ENCODE results near the gene ZYG11B. TPM values are rescaled to one million over a fixed set of nuclear protein-coding genes. Genes with fewer than 3 reads are reported as not detected.
A peak's percentile ranks its signal among the peaks of the same experiment; 100 is the strongest.
"Not testable (repeated sequence)": the region's sequence is repeated elsewhere in the genome, so short reads cannot be mapped to it uniquely, and the experiment has no call there.

Gene ZYG11B
- polyA plus RNA-seq, 1 experiment = 26.1 TPM

DNA sequence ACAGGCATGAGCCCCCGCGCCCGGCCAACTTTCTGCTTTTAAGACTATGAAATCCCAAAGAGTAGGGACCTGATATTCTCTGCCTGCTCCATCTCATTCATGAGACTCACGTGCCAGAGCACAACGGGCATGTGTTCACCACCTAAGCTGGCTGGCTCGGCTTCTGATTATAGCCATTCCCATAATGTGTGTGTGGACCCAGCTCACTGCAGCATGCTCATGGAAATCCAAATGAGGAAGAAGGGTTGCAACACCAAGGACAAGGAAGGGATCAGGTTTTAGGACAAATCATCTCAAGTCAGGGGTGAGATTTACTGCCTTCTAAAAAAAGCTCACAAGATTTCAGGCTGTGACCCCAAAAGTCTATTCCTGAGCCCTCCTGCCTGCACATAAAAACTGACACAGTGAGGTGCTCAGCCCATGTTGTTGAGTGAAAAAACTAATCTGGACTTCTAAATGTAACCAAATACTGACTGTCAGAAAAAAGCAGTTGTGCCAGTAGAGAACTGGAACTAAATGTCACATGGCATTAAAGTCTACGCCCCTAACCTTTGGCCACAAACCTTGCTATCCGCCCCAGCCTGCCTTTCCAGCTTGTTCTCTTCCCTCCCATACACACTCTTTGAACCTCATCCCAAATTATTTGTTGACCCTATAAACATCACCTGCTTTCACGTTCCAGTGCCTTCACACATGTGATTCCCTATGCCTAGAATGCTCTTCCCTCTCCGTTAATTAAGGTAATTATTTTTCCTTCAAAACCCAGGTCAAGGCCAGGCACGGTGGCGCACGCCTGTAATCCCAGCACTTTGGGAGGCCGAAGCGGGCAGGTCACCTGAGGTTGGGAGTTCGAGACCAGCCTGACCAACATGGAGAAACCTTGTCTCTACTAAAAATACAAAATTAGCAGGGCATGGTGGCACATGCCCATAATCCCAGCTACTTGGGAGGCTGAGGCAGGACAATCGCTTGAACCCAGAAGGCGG is 19.0 kb upstream of the ZYG11B start:
- POLR2A ChIA-PET = no interaction called here
- no peaks in the 10 kb centered on the region for H3K9me3 ChIP-seq (ENCODE audit: control insufficient read depth, insufficient read depth, low read length)
- CTCF ChIA-PET = no interaction called here
- H3K4me3 ChIP-seq (ENCODE audit: low read depth, low read length) = no peak overlapping the region
- no peak overlapping the region for H3K27ac ChIP-seq (ENCODE audit: low read depth, low read length)
- TF ChIP-seq, protein P1, sequence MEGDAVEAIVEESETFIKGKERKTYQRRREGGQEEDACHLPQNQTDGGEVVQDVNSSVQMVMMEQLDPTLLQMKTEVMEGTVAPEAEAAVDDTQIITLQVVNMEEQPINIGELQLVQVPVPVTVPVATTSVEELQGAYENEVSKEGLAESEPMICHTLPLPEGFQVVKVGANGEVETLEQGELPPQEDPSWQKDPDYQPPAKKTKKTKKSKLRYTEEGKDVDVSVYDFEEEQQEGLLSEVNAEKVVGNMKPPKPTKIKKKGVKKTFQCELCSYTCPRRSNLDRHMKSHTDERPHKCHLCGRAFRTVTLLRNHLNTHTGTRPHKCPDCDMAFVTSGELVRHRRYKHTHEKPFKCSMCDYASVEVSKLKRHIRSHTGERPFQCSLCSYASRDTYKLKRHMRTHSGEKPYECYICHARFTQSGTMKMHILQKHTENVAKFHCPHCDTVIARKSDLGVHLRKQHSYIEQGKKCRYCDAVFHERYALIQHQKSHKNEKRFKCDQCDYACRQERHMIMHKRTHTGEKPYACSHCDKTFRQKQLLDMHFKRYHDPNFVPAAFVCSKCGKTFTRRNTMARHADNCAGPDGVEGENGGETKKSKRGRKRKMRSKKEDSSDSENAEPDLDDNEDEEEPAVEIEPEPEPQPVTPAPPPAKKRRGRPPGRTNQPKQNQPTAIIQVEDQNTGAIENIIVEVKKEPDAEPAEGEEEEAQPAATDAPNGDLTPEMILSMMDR (IDR thresholded peaks at IDR 0.05; ENCODE audit: low read depth, low read length) = no peak
- DNase-seq (ENCODE audit: low read depth, low spot score) = no peak
- H3K27me3 ChIP-seq (ENCODE audit: control insufficient read depth, insufficient read depth, low read length) = no peaks in the 10 kb centered on the region

DNA sequence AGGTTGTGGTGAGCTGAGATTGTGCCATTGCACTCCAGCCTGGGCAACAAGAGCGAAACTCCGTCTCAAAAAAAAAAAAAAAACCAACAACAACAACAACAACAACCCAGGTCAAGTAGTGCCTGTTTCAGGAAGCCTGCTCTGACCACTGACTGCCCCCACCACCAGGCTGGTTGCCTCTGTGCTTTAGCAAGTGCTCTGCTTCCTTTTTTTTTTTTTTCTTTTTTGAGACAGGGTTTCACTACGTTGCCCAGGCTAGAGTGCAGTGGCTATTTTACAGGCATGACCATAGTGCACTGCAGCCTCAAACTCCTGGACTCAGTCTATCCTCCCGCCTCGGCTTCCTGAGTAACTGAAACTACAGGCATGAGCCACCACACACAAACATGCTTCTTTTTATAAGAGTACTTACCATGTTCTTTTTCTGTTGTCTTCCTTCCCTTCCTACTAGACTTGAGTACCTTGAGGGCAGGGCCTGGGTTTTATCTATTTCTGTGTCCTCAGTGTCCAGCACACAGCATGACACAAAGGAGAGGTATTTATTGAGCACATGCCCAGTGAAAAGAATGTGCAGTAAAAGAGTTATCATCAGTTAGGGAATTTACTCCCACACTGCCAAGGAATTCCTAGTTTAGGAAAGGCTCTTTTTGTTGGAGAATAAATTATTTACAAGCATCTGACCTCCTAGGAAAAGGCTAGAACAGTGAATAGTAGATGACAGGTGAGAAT is 18.2 kb upstream of the ZYG11B start:
- DNase-seq (ENCODE audit: low read depth, low spot score) = no peak
- CTCF ChIA-PET = no interaction called here
- no peaks in the 10 kb centered on the region for H3K27me3 ChIP-seq (ENCODE audit: control insufficient read depth, insufficient read depth, low read length)
- H3K4me3 ChIP-seq (ENCODE audit: low read depth, low read length) = no peak overlapping the region
- POLR2A ChIA-PET = no interaction called here
- peak overlapping the region; percentile 80 for H3K27ac ChIP-seq (ENCODE audit: low read depth, low read length)
- TF ChIP-seq, protein P1 (IDR thresholded peaks at IDR 0.05; ENCODE audit: low read depth, low read length) = no peak
- H3K9me3 ChIP-seq (ENCODE audit: control insufficient read depth, insufficient read depth, low read length) = no peaks in the 10 kb centered on the region

DNA sequence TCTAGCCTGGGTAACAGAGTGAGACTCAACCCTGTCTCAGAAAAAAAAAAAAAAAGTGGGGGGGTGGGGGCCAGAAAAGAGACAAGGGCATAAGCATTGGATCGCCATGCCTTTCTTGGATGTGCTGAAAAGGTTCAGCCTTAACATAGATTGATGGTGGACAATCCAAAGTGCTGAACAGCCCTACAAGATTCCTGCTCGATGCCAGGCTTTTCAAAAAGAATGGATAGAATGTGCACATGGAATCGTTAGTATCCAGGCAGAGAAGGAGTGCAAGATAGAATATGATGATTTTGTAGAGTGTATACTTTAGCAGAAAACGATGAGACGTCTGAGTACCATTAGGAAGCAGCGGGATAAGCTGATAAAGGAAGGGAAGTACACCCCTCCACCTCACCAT is 17.2 kb upstream of the ZYG11B start:
- CTCF ChIA-PET = no interaction called here

DNA sequence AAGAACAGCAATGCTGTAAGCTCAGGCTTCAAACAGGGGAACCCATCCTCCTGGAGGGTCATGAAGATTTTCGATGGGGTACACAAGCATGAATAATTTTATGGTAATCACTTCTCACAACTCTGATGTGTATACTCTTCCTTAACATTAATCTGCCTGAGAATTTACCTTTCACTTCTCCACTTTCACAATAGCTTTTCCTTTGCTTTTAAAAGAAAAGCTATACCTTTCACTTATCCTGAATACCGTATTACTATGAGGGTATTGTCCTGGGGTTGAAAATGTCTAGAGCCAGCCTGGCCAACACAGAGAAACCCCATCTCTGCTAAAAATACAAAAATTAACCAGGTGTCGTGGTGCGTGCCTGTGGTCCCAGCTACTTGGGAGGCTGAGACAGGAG is 12.7 kb upstream of the ZYG11B start:
- no peaks in the 10 kb centered on the region for H3K9me3 ChIP-seq (ENCODE audit: control insufficient read depth, insufficient read depth, low read length)
- TF ChIP-seq, protein P1 (IDR thresholded peaks at IDR 0.05; ENCODE audit: low read depth, low read length) = no peak
- H3K27me3 ChIP-seq (ENCODE audit: control insufficient read depth, insufficient read depth, low read length) = no peaks in the 10 kb centered on the region
- no peak for DNase-seq (ENCODE audit: low read depth, low spot score)
- H3K4me3 ChIP-seq (ENCODE audit: low read depth, low read length) = no peak overlapping the region
- POLR2A ChIA-PET = interaction anchor here (0.7 kb wide), 1 partner anchor 18 kb away, joined by 3 read pairs; no protein-coding TSS in a partner anchor
- no peak overlapping the region for H3K27ac ChIP-seq (ENCODE audit: low read depth, low read length)
- CTCF ChIA-PET = no interaction called here

More for the DNA sequence above, 17.2 kb upstream of the ZYG11B start:
- DNase-seq (ENCODE audit: low read depth, low spot score) = no peak
- no peaks in the 10 kb centered on the region for H3K27me3 ChIP-seq (ENCODE audit: control insufficient read depth, insufficient read depth, low read length)
- H3K4me3 ChIP-seq (ENCODE audit: low read depth, low read length) = no peak overlapping the region
- no peaks in the 10 kb centered on the region for H3K9me3 ChIP-seq (ENCODE audit: control insufficient read depth, insufficient read depth, low read length)
- TF ChIP-seq, protein P1 (IDR thresholded peaks at IDR 0.05; ENCODE audit: low read depth, low read length) = no peak
- no peak overlapping the region for H3K27ac ChIP-seq (ENCODE audit: low read depth, low read length)
- POLR2A ChIA-PET = no interaction called here

DNA sequence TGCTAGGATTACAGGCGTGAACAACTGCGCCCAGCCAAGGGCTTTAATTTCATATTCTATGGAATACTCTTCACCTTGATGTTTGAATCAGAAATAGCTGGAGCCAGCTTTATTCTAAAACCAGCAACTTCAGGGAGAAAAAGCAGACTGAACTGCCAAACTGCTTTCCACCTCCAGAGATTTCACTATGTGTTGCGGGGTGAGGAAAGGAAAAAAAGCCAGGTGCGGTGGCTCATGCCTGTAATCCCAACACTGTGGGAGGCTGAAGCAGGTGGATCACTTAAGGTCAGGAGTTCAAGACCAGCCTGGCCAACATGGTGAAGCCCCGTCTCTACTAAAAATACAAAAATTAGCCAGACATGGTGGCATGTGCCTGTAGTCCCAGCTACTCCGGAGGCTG is 11.0 kb upstream of the ZYG11B start:
- POLR2A ChIA-PET; DNase-seq (ENCODE audit: low read depth, low spot score); H3K27me3 ChIP-seq (ENCODE audit: control insufficient read depth, insufficient read depth, low read length); CTCF ChIA-PET; H3K4me3 ChIP-seq (ENCODE audit: low read depth, low read length); H3K27ac ChIP-seq (ENCODE audit: low read depth, low read length); H3K9me3 ChIP-seq (ENCODE audit: control insufficient read depth, insufficient read depth, low read length): not testable (repeated sequence)

Data from AG04450 (cell line).